Posterior cingulate gyrus (tissue), 11 donors: ENCODE results near the gene JAM3.
"Not testable (repeated sequence)": the region's sequence is repeated elsewhere in the genome, so short reads cannot be mapped to it uniquely, and the experiment has no call there.

Source experiments
- DNase-seq, 10 donors: peaks; one replicate each; pipeline versions ENCODE4 v3.0.0 to v3.0.0-alpha.2; 2020 to 2021; ENCODE audit warnings: mixed read lengths in 3 of 10
- intact Hi-C: fragments of 100-400 bp; cut with DNase I; formaldehyde crosslinking; loops from one replicate; pipeline ENCODE4 v1.15.1; 2023

Gene JAM3

DNA sequence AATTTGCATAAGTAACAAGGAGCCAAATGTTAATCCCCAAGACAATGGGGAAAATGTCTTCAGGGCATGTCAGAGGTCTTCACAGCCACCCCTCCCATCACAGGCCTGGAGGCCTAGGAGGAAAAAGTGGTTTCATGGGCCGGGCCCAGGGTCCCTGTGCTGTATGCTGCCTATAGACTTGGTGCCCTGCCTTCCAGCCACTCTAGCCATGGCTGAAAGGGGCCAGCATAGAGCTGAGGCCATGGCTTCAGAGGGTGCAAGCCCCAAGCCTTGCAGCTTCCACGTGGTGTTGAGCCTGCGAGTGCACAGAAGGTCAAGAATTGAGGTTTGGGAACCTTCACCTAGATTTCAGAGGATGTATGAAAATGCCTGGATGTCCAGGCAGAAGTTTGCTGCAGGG, 12.4 kb downstream of the JAM3 start:
- DNase-seq, intact Hi-C loops: not testable (repeated sequence)

DNA sequence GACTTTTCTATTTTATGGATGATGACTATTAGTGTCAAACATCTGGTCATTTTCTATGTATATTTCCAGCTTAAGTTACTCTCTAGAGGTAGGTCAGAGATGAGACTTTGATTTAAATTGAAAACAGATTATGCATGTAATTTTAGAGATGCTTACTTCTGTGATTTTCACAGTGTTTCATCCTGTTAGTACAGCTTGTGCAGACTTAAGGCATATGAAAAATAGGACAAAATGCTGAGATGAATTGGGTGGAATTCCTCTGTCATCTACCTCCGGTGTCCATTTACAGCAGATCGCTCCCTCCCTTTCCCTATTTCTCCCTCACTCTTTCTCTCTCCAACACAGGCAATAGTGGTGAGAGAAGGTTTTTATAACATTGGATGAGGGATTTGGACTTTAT, 14.1 kb downstream of the JAM3 start:
- intact Hi-C loops: no loop called here
- DNase-seq: no peak

DNA sequence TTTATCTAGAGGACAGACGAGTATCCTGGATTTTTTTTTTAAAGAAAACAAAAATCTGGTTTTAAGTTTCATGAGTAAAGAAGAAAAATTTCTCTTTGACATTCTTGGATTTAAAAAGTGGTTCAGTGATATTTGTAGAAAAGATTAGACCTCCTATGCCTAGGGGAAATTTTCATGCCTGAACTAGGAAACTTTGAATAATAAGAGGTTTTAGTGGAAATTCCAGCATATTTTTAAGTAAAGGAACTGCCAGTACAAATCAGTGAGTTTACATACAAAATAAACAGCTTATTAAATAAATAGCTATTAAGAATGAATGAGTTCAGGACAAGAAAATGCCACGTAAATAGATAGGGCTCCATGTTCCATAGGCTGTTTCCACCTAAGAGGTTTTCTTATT, 17.5 kb downstream of the JAM3 start:
- intact Hi-C loops: no loop called here
- DNase-seq: no peak

DNA sequence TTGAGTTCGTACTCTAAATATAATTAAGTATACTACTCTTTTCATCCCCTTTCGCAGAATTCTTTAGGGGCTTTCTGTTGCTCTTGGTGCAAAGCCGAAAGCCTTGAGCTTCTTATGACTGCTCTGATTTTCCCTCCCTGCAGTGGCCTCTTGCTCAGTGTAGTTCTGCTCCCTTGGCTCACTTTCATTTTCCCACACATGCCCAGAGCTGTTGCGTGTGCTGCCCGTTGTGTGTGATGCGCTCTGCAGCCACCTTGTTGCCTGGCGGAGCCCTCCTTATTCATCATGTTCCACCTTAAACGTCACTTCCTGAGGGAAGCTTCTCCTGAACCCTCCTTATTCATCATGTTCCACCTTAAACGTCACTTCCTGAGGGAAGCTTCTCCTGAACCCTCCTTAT, 23.1 kb downstream of the JAM3 start:
- intact Hi-C loops, DNase-seq: not testable (repeated sequence)

DNA sequence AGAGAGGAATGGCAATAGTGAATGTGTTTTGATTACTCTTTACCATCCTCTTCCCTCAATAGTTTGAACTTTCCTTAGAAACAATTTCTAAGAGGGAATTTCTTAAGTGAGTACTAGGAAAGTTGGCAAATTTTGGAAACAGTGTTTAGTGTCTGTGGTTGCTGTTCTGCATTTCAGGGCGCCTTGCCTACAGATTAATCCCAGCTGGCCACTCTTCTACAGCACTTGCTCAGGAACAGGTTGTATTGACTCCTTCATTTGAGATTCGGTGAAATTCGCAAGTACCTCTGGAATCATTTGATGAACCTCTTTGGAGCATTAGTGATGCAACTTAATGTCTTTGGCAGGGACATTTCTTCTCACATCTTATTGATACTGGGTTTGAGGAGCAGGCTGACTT, 28.3 kb downstream of the JAM3 start:
- intact Hi-C loops: no loop called here
- DNase-seq: no peak

DNA sequence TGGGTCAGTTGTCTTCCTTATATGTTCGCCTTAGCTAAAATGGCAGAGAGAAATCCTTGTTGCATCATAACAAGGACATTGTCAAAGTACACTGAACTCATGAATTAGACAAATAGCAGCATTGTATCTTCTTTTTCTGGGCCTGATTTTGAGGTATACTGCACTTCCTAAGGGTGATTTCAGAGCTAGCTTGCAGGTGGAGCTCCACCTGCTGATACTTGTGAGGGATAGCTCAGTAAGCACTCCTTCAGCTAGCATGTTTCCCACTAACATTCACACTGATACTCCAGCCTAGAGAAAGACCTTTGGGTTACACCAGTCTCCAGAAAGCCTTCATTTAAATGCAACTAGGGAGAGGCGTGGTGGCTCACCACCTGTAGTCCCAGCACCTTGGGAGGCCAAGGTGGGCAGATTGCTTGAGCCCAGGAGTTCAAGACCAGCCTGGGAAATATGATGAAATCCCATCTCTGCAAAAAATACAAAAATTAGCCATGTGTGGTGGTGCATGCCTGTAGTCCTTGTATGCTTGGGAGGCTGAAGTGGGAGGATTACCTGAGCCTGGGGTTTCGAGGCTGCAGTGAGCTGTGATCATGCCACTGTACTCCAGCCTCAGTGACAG, 29.8 kb downstream of the JAM3 start:
- intact Hi-C loops: no loop called here
- DNase-seq: no peak

DNA sequence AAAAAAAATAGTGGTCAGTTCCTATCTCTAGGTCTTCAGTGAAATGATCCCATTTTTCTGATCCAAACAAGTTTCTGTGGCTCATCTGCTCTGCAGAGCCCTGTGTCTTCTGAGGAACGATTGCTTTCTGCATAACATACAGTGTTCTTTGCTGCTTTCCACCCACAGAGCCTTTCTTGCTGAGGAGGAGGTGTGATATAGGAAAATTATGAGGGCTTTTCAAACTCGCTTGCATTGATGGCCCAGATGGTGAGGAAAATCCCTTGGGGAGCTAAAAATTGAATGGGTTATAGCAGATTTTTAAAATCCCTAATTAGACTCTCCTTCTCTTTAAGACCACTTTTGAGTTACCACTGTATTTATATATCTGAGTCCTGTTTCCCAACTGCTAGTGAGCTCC, 31.3 kb downstream of the JAM3 start:
- no peak for DNase-seq
- intact Hi-C loops: no loop called here

DNA sequence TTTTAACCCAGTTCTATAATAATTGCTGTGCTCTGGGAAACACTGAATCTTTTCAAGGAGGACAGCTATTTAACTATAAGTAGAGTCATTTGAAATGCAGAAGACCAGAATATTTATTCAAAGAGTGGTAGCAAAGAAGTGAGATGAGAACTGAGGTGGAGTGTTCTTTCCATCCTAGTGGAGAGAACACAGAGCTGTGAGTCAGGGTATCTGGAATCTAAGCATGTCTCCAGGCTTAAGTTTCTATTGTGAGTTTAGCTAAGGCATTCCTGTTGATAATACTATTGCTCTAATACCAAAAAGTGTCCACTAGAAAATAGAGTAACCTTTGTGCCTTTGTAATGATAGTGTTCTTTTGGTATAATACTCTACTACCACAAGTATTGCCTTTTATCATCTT, 32.4 kb downstream of the JAM3 start:
- intact Hi-C loops: no loop called here
- DNase-seq: no peak

DNA sequence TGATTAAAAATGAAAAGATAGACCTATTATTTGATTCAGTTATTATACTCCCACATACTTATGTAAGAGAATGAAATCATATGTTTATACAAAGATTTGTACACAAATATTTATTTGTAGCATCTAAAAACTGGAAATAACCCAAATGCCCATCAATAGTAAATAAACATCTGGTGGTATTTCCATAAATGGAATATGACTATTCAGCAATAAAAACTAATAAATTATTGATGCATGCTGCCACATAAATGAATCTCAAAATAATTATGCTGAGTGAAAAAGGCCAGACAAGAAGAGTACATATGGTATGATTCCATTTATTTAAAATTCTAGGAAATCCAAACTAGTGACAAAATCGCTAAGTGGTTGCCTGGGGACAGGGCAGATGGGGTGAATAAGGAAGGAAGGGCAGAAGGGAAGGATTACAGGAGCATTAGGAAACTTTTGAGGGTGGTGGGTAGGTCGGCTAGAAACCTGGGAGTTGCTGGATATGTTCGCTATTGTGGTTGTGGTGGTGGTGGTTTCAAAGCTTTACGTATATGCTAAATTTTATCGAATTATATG, 41.5 kb downstream of the JAM3 start:
- DNase-seq: no peak
- intact Hi-C loops: no loop called here

DNA sequence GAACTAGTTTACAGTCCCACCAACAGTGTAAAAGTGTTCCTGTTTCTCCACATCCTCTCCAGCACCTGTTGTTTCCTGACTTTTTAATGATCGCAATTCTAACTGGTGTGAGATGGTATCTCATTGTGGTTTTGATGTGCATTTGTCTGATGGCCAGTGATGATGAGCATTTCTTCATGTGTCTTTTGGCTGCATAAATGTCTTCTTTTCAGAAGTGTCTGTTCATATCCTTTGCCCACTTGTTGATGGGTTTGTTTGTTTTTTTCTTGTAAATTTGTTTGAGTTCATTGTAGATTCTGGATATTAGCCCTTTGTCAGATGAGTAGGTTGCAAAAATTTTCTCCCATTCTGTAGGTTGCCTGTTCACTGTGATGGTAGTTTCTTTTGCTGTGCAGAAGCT, 44.9 kb downstream of the JAM3 start:
- DNase-seq, intact Hi-C loops: not testable (repeated sequence)

DNA sequence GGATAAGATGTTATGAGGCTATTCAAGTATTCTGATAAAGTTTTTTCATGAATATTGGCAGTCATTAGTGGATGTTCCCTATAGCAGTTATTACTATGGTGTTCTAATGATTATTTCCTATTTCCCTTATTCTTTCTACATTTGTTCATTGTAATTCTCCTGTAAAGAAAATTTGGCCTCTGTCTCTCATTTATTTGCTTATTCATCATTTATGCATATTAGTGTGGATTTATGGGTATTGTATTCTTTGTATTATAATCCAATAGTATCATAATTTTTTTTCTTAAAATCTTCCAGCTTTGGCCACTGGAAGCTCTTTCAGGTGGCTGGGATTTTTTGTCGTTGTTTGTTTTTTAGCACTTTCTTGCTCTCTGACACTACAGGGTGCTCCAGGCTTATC, 47.3 kb downstream of the JAM3 start:
- no peak for DNase-seq
- intact Hi-C loops: no loop called here

DNA sequence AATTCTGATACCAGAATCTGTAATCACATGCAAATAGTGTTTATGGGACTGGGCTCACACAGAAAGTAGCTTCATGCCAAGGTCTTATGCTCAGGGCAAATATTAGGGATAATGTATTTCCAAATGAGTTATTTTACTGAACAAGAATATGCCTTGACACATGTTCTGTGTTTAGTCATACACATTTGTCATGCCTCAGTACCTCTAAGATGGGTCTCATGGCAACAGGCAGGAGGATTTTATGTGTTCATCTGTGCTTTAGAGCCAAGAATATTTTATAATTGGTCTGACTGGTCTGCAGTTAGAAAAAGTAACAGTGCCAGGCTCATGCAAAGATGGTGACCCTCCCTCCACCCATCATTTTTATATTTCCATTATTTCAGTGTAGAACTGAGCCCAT, 49.1 kb downstream of the JAM3 start:
- intact Hi-C loops: no loop called here
- no peak for DNase-seq

DNA sequence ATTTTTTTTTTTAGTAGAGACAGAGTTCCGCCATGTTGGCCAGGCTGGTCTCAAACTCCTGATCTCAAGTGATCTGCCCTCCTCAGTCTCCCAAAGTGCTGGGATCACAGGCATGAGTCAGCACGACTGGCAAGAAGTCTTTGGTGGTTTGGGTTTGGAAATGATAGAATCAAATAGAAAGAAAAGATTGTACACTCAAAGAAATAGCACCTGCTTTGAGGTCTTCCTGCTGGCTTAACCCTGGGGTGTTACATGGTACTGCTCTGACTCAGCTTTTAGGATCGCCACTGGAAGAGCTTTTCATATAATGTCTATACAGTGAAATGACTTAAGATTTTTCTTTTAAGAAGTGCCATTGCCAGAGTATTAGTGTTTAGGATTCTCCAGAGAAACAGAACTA, 50.2 kb downstream of the JAM3 start:
- no peak for DNase-seq
- intact Hi-C loops: no loop called here

DNA sequence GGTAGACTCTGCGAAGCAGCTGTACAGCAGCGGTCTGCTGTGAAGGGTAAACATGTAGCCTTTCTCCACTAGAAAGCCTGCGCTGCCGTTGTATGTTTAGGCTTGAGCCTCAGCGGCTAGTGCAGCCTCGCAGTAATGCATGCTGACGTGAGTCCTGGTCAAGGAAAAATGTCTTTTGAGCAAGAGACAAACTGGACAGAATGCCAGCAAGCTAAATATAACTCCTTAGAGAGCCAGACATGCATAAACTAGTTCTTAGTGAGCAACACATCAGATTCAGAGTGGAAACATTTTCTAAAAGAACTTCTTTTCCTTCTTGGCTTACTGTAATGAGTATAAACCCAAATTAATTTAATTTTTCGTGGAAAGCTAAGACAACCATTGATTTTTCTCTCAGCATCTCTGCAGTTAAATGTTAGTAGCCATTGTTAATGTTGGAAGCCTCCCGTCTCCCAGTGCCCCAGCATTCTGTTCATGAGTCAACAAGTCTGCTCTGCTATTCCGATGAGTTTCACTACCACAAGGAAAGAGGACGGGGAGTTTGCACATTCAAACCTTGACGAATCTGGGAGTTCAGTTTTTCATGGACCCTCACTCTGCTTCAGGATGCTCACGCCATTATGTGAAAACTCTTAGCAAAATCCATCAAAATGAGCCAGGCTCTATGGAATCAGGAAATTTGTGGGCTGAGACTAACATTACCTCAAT, 51.4 kb downstream of the JAM3 start:
- intact Hi-C loops: loop anchor here (2.0 kb wide), 1 partner anchor 51 kb away; the partner anchor contains the start of gene JAM3
- peak in 7 of 10 donors; percentile 43 to 92 (median 65) for DNase-seq

DNA sequence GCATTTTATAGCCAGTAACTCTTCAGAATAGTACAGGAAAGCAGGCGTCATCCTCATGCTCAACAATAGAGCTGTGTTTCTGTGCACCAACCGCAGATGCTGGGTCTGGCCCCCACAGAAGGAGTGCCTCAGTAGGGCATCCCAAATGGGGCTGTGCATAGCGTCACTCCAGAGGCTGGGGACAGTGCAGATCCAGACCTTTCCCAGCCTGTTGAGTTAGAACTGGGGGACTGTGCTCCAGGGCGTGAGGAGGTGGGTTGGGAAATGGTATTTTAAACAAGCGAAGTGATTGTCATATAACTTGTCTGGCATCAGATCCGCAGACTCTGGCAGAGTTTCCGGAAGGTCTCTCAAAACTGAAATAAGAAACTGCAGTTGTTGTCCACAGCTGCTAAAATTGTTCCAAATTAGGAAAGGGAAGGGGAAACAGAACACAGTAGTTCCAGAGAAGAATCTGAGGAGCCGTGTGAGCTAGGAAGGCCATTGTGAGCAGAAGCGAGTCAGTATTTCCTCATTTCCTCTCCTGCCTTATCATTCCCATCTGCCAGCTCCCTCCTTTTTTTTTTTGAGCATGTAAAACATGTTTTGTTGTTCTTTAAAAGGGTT, 52.2 kb downstream of the JAM3 start:
- DNase-seq: peak; percentile 56 to 96 (median 74)
- intact Hi-C loops: loop anchor here (2.0 kb wide), 1 partner anchor 52 kb away; the partner anchor contains the start of gene JAM3

DNA sequence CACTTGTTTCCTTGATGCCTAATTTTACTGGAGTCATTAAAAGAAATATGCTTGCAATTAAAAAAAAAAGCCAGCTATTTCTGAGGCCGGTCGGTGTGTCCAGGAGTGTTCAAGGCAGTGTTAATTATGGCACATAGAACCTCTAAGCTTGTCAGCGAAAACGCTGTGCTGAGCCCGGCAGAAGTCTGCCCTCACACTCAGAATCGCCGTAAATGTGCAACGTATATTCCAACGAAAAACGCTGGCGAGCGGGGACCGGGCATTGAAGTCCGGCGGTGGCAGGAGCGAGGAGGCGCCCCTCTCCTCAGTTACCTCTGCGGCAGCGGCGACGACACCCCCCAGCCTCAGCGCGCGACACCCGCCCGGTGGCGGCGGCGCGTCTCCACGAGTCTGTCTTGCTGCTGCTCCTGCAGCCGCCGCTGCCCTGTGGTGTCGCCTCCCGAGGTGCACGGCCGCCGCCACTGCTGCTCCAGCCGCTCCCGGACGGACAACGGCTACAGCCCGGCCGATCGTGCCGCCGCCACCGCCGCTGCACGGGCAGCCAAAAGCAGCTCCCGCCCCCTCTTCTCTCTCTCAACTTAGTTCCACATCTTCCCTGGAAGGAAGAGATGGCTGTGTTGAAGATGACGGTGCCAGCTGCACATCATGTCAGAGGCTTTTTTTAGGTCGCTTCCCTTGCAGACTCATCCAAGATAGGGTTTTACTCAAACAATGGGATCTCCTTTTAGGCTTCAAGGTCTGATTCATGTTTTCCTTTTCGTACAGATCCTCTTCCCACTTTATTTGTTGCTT, 56.0 kb downstream of the JAM3 start:
- intact Hi-C loops: no loop called here
- peak; percentile 51 to 97 (median 72) for DNase-seq

DNA sequence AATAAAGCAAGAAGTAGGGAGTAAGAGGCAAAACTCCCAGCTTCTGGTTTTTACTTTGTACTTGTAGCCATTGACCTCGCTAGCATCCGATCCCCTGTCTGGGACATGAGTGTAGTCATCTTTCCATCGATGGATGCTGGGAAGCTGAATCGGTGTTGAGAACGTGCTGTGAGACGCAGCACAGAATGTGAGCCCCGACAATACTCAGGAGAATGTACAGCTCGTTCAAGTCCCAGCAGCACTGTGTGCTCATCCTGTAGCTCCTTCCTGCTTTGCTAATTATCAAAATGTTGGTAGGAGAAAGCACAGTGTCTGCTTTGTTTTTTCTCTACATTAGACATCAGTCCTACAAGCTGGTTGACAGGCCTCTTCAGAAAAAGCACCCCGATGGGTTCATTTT, 56.6 kb downstream of the JAM3 start:
- intact Hi-C loops: no loop called here
- DNase-seq: no peak

DNA sequence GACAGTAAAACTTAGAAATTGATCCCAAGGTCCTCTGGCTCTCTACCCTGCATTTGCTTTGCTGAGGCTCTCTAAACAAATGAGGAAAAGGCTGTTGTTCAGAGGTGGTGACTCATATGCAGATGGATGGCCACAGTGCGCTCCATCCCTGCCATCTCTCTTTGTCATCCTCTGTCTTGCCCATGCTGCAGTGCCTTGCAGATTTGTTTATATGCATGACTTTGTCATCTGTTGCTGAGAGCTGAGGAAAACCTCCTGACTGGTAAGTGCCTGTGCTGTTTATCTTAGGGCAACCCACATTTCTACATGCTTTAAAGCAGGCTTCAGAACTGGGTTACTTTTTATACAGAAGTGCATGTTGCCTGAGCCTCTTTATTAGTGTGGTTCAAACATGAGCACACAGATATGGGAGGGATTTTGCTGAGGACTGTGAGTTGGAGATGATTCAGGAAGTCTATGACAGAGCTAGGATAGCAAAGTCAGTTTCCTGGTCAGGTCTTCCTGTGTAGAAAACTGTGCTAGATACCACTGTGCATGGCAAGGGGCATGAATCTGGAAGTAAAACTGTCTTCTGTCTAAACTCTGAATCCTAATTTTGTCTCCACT, 57.4 kb downstream of the JAM3 start:
- intact Hi-C loops: no loop called here
- DNase-seq: peak in 8 of 10 donors; percentile 58 to 96 (median 62)

DNA sequence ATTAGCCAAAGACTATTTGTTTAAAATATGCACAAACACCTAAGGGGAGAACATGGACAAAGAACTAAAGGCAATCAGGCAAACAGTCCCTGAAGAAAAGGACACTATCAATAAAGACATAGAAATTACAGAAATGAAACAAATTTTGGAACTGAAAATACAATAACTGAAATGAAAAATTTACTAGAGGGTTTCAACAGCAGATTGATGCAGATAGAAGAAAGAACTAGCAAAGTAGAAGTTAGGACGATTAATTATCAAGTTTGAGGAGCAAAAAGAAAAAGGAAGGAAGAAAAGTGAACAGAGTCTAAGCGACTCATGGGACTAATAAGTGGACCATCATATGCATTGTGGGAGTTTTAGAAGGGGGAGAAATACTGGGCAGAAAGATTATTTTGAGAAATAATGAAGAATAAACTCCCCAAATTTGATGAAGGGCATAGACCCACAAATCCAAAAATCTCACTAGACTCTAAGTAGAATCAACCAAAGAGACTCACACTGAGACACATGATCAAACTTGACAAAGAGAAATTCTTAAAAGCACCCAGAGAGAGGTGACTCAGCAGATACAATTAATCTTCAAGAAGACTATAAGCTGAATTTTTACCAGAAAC, 62.9 kb downstream of the JAM3 start:
- intact Hi-C loops: no loop called here
- no peak for DNase-seq

DNA sequence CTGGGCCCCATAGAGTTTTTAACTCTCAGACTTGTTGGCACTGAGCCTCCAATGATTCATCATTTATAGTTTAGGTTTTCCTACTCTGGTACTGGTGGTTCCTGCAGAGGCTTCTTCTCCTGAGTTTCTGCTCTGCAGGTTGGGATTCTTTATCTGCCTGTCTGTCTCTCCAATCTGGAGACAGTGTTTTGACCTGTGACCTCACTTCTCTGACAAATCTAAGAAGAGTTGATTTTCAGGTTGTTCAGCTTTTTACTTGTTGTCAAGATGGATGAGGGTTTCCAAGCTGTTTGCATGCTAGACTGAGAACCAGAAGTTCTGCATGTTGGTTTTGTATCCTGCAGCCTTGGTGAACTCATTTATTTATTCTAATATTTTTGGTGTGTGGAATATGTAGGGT, 63.9 kb downstream of the JAM3 start:
- DNase-seq: no peak
- intact Hi-C loops: no loop called here
